HUES64 (cell line): Measurements from ENCODE around the gene GGA3.

ENCODE experiments used
- H3K27ac ChIP-seq: 2 replicates; pipeline ENCODE4 v1.7.0; 2013; ENCODE audit warnings: low read depth, low read length, inconsistent platforms
- H3K27me3 ChIP-seq: 2 replicates; pipeline ENCODE4 v1.6.1; 2013; ENCODE audit warnings: mild to moderate bottlenecking, low read length; ENCODE audit not compliant: insufficient read depth
- H3K36me3 ChIP-seq: 2 replicates; pipeline ENCODE4 v1.6.1; 2013; ENCODE audit warnings: mild to moderate bottlenecking, low read length; ENCODE audit not compliant: insufficient read depth
- H3K4me1 ChIP-seq: 2 replicates; pipeline ENCODE4 v1.6.1; 2013; ENCODE audit warnings: mild to moderate bottlenecking, low read length, moderate library complexity; ENCODE audit not compliant: insufficient read depth
- H3K4me3 ChIP-seq: 2 replicates; pipeline ENCODE4 v1.5.1; 2013; ENCODE audit warnings: mild to moderate bottlenecking, low read length, moderate library complexity
- H3K9ac ChIP-seq: 2 replicates; pipeline ENCODE4 v1.6.1; 2013; ENCODE audit warnings: mild to moderate bottlenecking, low read depth, low read length
- H3K9me3 ChIP-seq: 2 replicates; pipeline ENCODE4 v1.6.1; 2013; ENCODE audit warnings: low read depth, low read length; ENCODE audit not compliant: insufficient read depth
- WGBS: fragments of 150-250, 120-280 bp; methylation state at CpG from one replicate; pipeline ENCODE4 v1.1.7; 2013; ENCODE audit warnings: missing lambda C conversion rate; 5-methylcytosine and 5-hydroxymethylcytosine counted together

Gene GGA3

GRCh38 chr17:75271233-75271954, 10.0 kb upstream of the GGA3 start:
- H3K36me3 ChIP-seq, result peaks cover 19% of the 10 kb centered on the region
- no peaks in the 10 kb centered on the region for H3K9me3 ChIP-seq
- no peaks in the 10 kb centered on the region for H3K27me3 ChIP-seq
- H3K9ac ChIP-seq, result peak overlapping the region; percentile 89
- H3K4me1 ChIP-seq, result peaks cover 5% of the 10 kb centered on the region; the same call in 1 of the 2 replicates
- peak overlapping the region; percentile 91 for H3K4me3 ChIP-seq
- H3K27ac ChIP-seq, result peak overlapping the region; percentile 40; the same call in 1 of the 2 replicates
- WGBS, result under 1% methylated on average over 74 of the region's 74 CpGs

- peak within 1 kb of the TSS; percentile 89 for H3K9ac ChIP-seq
- H3K4me3 ChIP-seq, result peak within 1 kb of the TSS; percentile 91
- H3K4me1 ChIP-seq, result peaks cover 5% of the 10 kb centered on the region; the same call in 1 of the 2 replicates
- peaks cover 24% of the 10 kb centered on the region for H3K36me3 ChIP-seq
- under 1% methylated on average over 39 of the region's 39 CpGs for WGBS
- H3K27me3 ChIP-seq, result no peaks in the 10 kb centered on the region
- peak within 1 kb of the TSS; percentile 66 for H3K27ac ChIP-seq
- no peaks in the 10 kb centered on the region for H3K9me3 ChIP-seq
Measured at GRCh38 chr17:75270966-75271232, 9.5 kb upstream of the GGA3 start, which contains the start of gene MIF4GD. Gene MIF4GD (minus strand): TSS chr17:75271231. CDS start chr17:75270195, 1,036 bp downstream.

DNA sequence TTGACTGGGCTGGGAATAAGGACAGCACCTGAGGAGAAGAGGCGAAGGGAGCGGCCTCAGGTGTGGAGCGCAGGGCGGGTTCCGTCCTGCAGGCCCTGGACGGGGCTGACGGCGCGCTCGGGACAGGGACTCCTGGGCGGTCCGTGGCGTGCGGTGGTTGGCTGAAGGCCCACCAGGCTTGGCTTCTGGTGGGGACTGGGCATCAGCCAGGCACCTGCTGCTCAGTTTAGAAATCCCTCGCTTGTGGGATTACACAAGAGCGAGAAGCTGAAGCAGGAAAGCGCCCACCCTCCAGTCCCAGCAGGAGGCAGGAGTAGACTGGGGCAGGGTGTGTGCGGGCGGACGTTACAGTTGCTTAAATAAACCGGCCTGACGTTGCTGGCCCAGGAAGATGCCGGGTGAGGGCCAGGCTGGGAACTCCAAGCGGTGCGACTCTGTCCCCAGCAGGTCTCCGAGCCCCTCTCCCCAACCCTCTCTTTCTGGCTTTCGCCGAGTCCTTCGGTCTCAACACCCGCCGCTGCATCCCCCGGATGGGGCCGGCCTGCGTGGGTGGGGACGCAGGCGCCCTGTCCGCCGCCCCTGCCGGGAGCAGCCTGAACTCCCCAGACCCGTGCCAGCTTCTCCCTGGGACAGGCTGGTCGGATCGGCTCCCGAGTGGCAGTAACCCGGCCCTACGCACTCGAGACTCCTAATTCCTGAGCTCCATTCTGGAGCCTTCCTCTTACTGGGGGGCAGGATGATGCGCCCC, 9.0 kb upstream of the GGA3 start:
- Histone ChIP-seq H3K4me1 (peaks cover 5% of the 10 kb centered on the region; the same call in 1 of the 2 replicates), H3K9ac (peak overlapping the region; percentile 81), H3K27me3 (no peaks in the 10 kb centered on the region), H3K36me3 (peaks cover 29% of the 10 kb centered on the region), H3K27ac (peak overlapping the region; percentile 66), H3K9me3 (no peaks in the 10 kb centered on the region), H3K4me3 (peak overlapping the region; percentile 91)
- WGBS, result 1% methylated on average over 47 of the region's 47 CpGs

- 32% methylated on average over 6 of the region's 6 CpGs for WGBS
- H3K9me3 ChIP-seq, result no peaks in the 10 kb centered on the region
- peaks cover 5% of the 10 kb centered on the region; the same call in 1 of the 2 replicates for H3K4me1 ChIP-seq
- H3K4me3 ChIP-seq, result peak overlapping the region; percentile 91
- H3K27ac ChIP-seq, result no peak overlapping the region; the same call in 1 of the 2 replicates
- peaks cover 35% of the 10 kb centered on the region for H3K36me3 ChIP-seq
- peak overlapping the region; percentile 81 for H3K9ac ChIP-seq
- no peaks in the 10 kb centered on the region for H3K27me3 ChIP-seq
Measured at GRCh38 chr17:75269844-75270217, 8.4 kb upstream of the GGA3 start.

DNA sequence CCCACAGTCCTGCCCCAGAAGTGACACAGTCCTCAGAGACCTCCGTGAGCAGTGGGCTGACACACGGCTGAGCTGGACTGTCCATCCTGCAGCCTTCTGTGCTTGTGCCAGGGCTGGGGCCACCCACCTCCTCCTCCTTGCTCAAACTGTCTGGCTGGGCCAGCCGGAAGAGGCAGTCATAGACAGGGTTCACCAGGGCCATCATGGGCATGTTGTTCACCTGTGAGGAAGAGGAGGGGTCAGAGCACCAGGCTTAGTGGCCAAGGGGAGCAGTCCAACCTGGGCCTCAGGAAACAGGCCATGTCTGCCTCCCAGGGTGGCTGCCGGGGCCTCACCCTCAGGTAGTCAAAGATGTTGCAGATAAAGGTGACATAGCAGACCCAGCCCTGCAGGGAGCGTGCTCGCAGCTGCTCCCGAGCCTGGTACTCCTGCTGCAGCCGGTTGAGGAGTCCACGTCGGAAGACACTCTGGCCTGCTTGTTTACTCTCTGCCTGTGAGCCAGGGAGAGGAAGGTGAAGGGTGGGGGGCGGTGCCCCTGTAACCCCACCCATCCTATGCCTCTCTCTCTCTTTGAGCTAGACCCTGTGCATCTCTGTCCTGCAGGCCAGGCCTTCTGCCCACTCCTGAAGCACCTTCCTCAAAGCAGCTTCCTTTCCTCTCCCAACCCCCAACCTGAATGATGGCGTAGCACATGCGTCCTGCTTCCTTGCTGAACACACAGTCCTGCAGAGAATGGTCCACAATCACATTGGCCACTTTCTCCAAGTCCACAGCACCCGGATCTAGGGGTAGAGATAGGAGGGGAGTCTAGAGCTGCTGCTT, 6.2 kb upstream of the GGA3 start:
- no peak overlapping the region for H3K9ac ChIP-seq
- H3K27ac ChIP-seq, result peak overlapping the region; percentile 37; the same call in 1 of the 2 replicates

DNA sequence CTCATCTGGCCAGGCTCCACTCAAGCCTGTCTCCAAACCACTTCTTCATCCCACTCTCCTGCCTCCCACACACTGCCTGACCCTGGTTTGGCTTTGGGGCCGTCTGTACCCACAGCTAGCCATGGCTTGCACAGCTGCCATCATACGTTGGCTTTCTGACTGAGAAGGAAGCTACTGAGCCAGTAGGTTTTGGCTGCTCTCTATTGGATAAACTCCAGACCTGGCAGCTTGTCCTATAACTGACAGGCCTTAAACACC, 5.7 kb upstream of the GGA3 start:
- Histone ChIP-seq H3K9me3 (no peaks in the 10 kb centered on the region), H3K4me3 (no peak overlapping the region), H3K36me3 (peaks cover 45% of the 10 kb centered on the region), H3K4me1 (peaks cover 11% of the 10 kb centered on the region), H3K27ac (no peak overlapping the region; the same call in 1 of the 2 replicates), H3K9ac (no peak overlapping the region), H3K27me3 (no peaks in the 10 kb centered on the region)
- 89% methylated on average over 2 of the region's 2 CpGs for WGBS

More for the DNA sequence above, 6.2 kb upstream of the GGA3 start:
- Histone ChIP-seq H3K4me1 (peaks cover 9% of the 10 kb centered on the region), H3K4me3 (no peak overlapping the region), H3K36me3 (peaks cover 45% of the 10 kb centered on the region), H3K9me3 (no peaks in the 10 kb centered on the region), H3K27me3 (no peaks in the 10 kb centered on the region)
- WGBS, result 52% methylated on average over 14 of the region's 14 CpGs

DNA sequence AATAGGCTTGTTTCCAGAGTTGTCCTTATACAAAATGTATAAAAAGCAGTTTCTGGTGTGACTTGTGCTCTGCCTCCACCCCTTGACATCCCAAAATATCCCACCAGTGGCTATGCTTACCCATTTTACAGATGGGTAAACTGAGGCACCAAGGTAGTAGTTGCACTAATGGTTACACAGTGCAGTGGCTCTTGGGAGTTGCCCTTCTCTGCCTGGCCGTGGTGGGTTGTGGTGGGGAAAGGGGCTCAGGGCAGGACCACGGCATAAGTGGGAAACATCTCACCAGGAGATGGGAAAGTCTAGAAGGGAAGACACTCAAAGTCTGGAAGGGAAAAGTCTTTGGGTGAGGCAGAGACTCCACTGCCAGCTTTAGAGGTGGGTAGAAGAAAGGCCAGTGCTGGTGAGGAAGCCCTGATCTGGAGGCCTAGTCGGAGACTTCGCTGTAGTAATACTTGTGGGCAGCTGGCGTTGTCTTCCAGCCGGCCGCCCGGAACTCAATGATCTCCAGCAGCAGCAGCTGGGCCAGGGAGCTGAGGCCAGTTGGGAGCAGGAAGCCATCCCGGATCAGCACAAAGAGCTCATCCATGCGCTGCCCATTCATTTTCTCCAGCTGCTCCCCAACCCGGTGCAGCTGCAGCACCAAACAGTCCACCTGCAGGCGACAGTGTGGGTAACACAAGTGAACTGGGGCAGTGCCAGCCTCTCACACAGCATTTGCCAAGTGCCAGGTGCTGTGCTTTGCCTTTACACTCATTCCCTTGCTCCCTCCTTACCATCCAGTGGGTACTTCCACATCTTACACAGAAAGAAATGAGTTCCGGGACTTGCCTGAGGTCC, 5.1 kb upstream of the GGA3 start:
- Histone ChIP-seq H3K4me3 (no peak overlapping the region), H3K27ac (no peak overlapping the region), H3K9me3 (no peaks in the 10 kb centered on the region), H3K9ac (no peak overlapping the region), H3K27me3 (no peaks in the 10 kb centered on the region), H3K4me1 (peaks cover 11% of the 10 kb centered on the region), H3K36me3 (peaks cover 45% of the 10 kb centered on the region)
- 96% methylated on average over 13 of the region's 13 CpGs for WGBS

- Histone ChIP-seq H3K27me3 (no peaks in the 10 kb centered on the region), H3K9ac (no peak overlapping the region), H3K27ac (no peak overlapping the region), H3K4me1 (peaks cover 11% of the 10 kb centered on the region), H3K36me3 (peaks cover 45% of the 10 kb centered on the region), H3K9me3 (no peaks in the 10 kb centered on the region), H3K4me3 (no peak overlapping the region)
- WGBS, result 96% methylated on average over 17 of the region's 17 CpGs
Measured at GRCh38 chr17:75265614-75266315, 4.4 kb upstream of the GGA3 start.

DNA sequence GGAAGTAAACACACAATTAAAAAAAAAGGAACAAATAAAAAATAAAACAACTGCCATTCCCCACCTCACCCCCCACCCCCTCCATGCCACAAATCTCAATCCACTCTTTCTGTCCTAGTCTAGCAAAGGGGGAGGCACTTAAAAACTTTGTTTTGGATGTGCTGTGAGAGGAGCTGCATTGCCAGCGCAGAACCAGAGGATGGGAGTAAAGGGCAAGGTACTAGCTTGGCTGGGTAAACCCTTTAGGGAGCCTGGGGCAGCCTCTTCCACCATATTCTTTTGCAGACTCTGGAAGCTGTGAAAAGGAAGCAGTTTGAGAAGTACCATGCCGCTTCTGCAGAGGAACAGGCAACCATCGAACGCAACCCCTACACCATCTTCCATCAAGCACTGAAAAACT, 1.6 kb upstream of the GGA3 start:
- 94% methylated on average over 4 of the region's 4 CpGs for WGBS
- H3K9me3 ChIP-seq, result no peaks in the 10 kb centered on the region
- H3K9ac ChIP-seq, result peak overlapping the region; percentile 99; the same call in 1 of the 2 replicates
- H3K27me3 ChIP-seq, result no peaks in the 10 kb centered on the region
- peak overlapping the region; percentile 96 for H3K4me3 ChIP-seq
- no peak overlapping the region for H3K27ac ChIP-seq
- peaks cover 45% of the 10 kb centered on the region for H3K36me3 ChIP-seq
- H3K4me1 ChIP-seq, result peaks cover 17% of the 10 kb centered on the region

DNA sequence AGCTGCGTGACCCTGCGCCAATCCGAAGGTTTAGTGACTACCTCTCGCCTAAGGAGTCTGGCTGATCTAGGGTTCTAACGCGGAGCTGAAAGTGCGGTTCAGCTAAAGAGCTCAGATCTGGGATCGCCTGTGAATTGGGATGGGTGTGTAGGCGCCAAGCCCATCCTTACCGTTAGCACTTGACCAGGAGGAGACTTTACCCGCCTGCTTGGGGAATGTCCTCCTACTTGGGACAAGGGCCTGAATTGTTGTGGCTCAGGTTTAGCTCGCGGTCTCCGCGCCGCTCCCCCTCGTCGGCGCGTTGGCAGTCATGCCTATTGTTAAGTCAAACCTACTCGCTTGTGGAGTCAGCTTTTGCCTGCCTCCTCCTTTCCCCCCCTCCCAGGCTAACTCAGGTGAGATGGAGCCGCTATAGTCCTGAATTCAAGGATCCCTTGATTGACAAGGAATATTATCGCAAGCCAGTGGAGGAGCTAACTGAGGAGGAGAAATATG, 753 bp upstream of the GGA3 start:
- Histone ChIP-seq H3K4me3 (peak overlapping the region; percentile 96), H3K36me3 (peaks cover 43% of the 10 kb centered on the region), H3K9ac (peak overlapping the region; percentile 99), H3K4me1 (peaks cover 13% of the 10 kb centered on the region), H3K27ac (peak overlapping the region; percentile 98), H3K27me3 (no peaks in the 10 kb centered on the region), H3K9me3 (no peaks in the 10 kb centered on the region)
- under 1% methylated on average over 23 of the region's 23 CpGs for WGBS
